Measurements from ENCODE around the gene NAV2. TPM values are rescaled to one million over a fixed set of nuclear protein-coding genes. Genes with fewer than 3 reads are reported as not detected.
A peak's percentile ranks its signal among the peaks of the same experiment; 100 is the strongest.

The NAV2 gene
- total RNA-seq, 1 experiment from 2014 or later = 46.3 TPM

- H3K4me3 Mint-ChIP-seq = no peak overlapping the region
- Histone ChIP-seq H3K4ac (ENCODE audit: low read depth, low read length) (no peak overlapping the region), H3K79me2 (ENCODE audit: insufficient read depth, low read length) (peaks cover 2% of the 10 kb centered on the region; the same call in 1 of the 2 replicates), H2BK15ac (ENCODE audit: low read depth, low read length) (no peak overlapping the region), H4K5ac (ENCODE audit: insufficient read length, low read depth, low read length) (no peak overlapping the region), H3K27ac (ENCODE audit: insufficient read length, low read depth, low read length) (no peak overlapping the region), H3K4me2 (ENCODE audit: insufficient read depth, insufficient read length, low read length) (no peak overlapping the region), H3T11ph (ENCODE audit: low read length) (no peak overlapping the region), H2AFZ (ENCODE audit: low read length) (no peak overlapping the region), H3K4me1 (ENCODE audit: insufficient read depth, low read length) (peaks cover 15% of the 10 kb centered on the region), H4K8ac (replicated peaks; ENCODE audit: insufficient read length, low read depth, low read length) (no peak overlapping the region), H3K56ac (ENCODE audit: insufficient read length, low read depth, low read length) (no peak overlapping the region), H2BK12ac (ENCODE audit: insufficient read length, low read depth, low read length) (no peak overlapping the region), H3K18ac (ENCODE audit: insufficient read length, low read depth, low read length) (no peak overlapping the region), H4K20me1 (ENCODE audit: control insufficient read depth, insufficient read depth, insufficient read length) (no peaks in the 10 kb centered on the region), H3K23ac (ENCODE audit: insufficient read length, low read depth, low read length) (no peak overlapping the region), H3K9me3 (ENCODE audit: control insufficient read depth, low read depth, low read length) (no peaks in the 10 kb centered on the region), H2BK20ac (ENCODE audit: low read depth, low read length, poor library complexity, severe bottlenecking) (no peak overlapping the region), H3K14ac (ENCODE audit: insufficient read depth, low read length) (no peak overlapping the region), H3K27me3 (ENCODE audit: insufficient read depth, low read length) (no peaks in the 10 kb centered on the region), H2BK5ac (ENCODE audit: insufficient read length, low read length) (no peak overlapping the region), H3K9ac (ENCODE audit: extremely low read depth, insufficient read length, low read length) (no peak overlapping the region), H3K79me1 (ENCODE audit: insufficient read depth, low read depth, low read length, poor library complexity, severe bottlenecking) (peaks cover 3% of the 10 kb centered on the region), H2BK120ac (ENCODE audit: low read depth, low read length, poor library complexity, severe bottlenecking) (no peak overlapping the region), H3K23me2 (ENCODE audit: insufficient read length, low read depth, low read length, poor library complexity, severe bottlenecking) (no peaks in the 10 kb centered on the region), H2AK5ac (ENCODE audit: insufficient read length, low read length) (no peak overlapping the region), H4K91ac (ENCODE audit: insufficient read length, low read depth, low read length) (no peak overlapping the region)
- H3K36me3 Mint-ChIP-seq (ENCODE audit: insufficient read depth in 1 of 3, low read depth in 3 of 3) = peaks cover 4 to 16% (median 8%) of the 10 kb centered on the region in 3 experiments; a peak in 6 of 7 replicates
- TF ChIP-seq, protein P1, sequence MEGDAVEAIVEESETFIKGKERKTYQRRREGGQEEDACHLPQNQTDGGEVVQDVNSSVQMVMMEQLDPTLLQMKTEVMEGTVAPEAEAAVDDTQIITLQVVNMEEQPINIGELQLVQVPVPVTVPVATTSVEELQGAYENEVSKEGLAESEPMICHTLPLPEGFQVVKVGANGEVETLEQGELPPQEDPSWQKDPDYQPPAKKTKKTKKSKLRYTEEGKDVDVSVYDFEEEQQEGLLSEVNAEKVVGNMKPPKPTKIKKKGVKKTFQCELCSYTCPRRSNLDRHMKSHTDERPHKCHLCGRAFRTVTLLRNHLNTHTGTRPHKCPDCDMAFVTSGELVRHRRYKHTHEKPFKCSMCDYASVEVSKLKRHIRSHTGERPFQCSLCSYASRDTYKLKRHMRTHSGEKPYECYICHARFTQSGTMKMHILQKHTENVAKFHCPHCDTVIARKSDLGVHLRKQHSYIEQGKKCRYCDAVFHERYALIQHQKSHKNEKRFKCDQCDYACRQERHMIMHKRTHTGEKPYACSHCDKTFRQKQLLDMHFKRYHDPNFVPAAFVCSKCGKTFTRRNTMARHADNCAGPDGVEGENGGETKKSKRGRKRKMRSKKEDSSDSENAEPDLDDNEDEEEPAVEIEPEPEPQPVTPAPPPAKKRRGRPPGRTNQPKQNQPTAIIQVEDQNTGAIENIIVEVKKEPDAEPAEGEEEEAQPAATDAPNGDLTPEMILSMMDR (conservative IDR thresholded peaks at IDR 0.05) = no peak
- WGBS (ENCODE audit: extremely low coverage, insufficient read length, low lambda C conversion rate) = no CpG with 5 or more reads among the region's 12 CpGs
- H3K27me3 Mint-ChIP-seq (ENCODE audit: low read depth) = no peaks in the 10 kb centered on the region; the same call in 1 of the 2 replicates
- peak; percentile 69 for DNase-seq
- peak overlapping the region; percentile 61 to 95 (median 88); a peak in 6 of 7 replicates for H3K27ac Mint-ChIP-seq
- peaks cover 63 to 68% of the 10 kb centered on the region in 2 experiments for H3K4me1 Mint-ChIP-seq
- H3K9me3 Mint-ChIP-seq = no peaks in the 10 kb centered on the region
Measured at GRCh38 chr11:19827399-19828135, 114.9 kb downstream of the NAV2 start.
